HG02970 (cell line): ENCODE measurements around the gene SUGCT.

Experiments used
- ATAC-seq: cut with Tn5 transposase; IDR thresholded peaks from one replicate; pipeline ENCODE4 v1.9.1; 2021; ENCODE audit warnings: mild to moderate bottlenecking, moderate library complexity, moderate number of reproducible peaks; ENCODE audit not compliant: unreplicated experiment, low FRiP score

SUGCT gene

GRCh38 chr7:40746841-40747556 lies 612.2 kb downstream of the SUGCT start:
- ATAC-seq: no peak

DNA sequence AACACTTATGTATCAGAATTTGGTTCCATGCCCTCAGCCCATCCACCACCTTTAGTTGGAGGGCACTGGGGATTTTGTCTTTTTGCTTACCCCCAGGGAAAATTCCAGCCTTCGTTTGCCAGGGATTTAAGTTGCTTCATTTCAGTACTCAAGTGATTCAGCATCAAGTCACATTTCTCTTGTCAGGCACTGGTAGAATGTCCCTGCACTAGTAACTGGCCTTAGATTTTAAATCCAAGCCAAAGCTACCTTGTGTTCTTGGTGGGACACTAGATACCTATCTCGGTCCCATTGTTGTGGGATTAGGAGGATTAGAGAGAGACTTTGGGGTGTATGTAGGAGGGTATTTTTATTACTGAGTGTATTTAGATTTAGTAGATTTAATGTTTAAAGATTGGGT lies 613.1 kb downstream of the SUGCT start:
- ATAC-seq: no peak

DNA sequence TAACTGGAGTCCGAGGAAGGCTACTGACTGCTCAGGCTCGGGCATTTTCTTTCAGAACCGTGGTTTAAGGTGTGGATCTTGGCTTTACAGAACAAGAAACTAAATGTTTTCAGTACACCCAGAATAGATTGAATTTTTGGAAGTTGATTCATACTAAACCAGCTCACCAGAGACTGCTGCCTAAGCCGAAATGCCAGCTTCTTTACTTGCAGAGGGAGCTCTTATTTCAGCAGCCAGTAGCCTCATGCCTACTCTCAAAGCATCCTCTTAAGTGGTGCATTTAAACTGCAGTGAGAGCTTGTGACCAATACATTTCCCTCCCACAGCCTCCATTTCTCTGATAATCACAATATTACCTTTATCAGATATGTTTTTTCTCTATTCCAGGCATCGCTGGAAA lies 615.1 kb downstream of the SUGCT start:
- ATAC-seq: no peak

- no peak for ATAC-seq
Measured at GRCh38 chr7:40753455-40753854, 618.6 kb downstream of the SUGCT start.

DNA sequence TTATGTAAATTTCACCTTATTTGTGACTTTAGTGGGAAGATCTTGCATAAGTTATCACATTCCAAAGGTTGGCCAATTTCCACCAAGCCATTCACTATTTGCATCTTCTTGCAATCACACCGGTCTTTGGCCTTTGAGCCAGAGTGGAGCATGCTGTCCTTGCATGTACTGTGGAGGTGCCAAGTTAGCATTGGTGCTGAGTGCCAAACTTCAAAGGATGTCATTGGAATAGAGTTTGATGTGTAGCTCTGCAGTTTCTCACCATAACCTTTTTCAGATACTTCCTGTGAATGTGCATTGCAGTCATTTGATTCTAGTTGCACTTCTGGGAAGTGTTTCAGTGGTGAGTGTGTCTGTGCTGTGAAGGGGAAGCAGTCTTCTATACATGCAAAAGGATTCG lies 620.6 kb downstream of the SUGCT start:
- no peak for ATAC-seq

GRCh38 chr7:40757109-40757508 lies 622.3 kb downstream of the SUGCT start:
- ATAC-seq: no peak

DNA sequence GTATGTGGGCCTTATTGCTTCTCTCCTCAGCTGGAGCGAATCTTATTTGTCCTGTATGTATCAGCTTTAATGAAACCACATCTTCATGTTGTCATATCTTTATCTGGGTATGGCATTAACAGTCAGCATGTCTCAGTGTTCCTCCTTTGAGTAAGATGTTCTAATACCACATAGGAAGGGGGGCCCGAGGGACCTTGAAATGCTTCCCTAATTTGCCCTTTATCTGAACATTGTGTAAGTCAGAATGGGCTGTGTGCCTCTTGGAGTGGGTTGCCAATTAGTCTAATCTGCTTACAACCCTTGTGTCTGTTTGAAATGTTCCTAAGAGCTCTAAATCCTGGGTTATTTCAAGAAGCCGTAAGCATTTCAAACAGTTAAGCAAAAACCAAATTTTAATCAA lies 623.8 kb downstream of the SUGCT start:
- no peak for ATAC-seq

DNA sequence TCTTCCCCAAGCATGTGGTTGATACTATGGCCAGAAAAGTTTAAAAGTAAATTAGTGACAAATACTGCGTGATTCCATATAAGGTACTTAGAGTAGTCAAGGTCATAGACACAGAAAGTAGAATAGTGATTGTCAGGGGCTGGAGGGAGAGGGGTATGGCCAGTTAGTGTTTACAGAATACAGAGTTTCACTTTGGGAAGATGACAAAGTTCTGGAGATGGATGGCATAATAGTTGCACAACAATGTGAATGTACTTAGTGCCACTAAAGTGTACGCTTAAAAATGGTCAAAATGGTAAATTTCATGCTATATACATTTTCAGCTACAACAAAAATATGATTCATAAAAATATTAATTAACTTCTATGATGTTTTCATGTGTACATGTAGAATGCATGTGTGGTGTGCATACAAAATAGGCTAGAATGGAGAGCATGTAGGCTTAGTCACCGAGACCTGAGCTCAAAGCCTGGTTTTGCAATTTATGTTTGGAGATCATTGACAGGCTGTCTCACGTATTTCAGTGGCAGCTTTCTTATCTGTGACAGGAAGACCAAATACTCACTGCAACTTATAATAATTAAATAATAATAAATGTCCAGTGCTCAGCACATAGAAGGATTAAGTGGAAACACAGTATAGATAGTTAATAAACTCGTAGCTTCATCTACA lies 625.6 kb downstream of the SUGCT start:
- ATAC-seq: no peak

- no peak for ATAC-seq
Measured at GRCh38 chr7:40760987-40761386, 626.2 kb downstream of the SUGCT start.

DNA sequence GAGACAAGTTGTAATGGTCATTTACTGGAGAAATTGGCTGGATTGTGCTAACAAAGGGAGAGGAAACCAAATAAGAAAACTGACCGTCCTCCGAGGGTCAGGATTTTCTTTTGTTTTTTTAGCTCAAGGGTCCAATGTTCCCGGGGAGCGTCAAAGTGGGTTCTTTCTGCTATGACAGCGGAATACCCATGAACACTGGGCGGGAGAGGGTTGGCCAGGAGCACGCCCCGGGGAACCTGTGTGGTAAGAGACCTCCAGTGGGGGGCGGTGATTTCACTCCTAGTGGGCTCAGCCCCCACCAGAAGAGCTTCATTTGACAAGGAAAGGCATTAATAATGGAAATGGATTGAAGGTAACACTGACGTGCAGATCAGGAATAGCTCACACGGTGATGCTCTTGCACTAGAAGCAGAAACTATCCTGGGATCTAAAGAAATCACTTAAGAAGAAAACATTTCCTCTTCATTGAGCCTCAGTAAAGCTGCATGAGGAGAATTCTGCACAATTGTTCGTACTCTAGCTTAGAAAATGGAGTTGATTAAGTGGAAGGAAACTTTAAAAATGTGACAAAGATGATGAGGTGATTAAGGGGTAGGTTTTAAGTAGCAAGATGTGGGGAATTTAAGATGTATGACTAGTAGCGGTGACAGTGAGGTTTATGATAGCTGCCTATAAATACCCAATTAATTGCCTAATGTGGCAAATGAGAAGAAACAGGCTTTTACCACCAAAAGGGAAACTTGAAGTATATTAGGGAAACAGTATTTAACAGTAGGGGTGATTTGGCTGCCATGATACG lies 627.2 kb downstream of the SUGCT start:
- no peak for ATAC-seq

- no peak for ATAC-seq
Measured at GRCh38 chr7:40763319-40764287, 628.8 kb downstream of the SUGCT start.

DNA sequence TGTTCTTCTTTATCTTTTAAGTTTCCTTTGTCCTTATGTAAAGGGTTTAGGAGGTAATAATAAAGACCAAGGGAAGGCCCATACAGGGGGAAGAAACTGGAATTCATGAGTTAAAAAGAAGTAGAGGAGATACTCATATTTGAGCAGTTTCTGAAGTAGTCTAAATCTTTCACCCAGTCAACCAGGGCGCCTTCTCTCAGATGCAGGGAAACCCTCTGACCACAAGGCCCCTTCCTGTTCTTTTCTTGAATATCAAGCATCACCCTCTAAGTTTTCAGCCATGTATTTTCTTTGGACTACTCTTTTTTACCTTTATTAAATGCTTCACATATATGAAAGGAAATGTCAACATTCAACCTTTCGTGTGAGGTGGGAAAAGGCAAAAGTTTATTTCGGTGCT lies 630.8 kb downstream of the SUGCT start:
- ATAC-seq: no peak

DNA sequence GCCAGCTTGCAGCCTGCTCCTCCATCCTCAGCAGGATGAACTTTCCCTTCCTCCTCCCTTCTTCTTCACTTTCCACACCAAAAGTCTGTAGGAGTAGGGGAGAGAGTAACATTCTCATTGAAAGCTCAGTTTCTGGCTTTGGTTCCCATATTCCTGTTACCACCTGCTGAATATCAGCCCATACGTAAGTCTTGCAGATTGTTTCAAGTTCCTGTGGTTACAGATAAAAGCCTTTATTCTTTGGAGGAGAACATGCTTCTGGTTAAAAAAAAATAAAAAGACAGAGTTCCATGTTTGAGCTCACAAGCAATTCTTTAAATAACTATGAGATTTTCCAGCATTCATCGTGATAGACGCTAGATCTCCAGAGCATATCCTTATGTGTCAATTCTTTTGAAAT lies 637.3 kb downstream of the SUGCT start:
- ATAC-seq: no peak

GRCh38 chr7:40773656-40774055 lies 638.9 kb downstream of the SUGCT start:
- no peak for ATAC-seq

GRCh38 chr7:40775877-40776276 lies 641.1 kb downstream of the SUGCT start:
- no peak for ATAC-seq

- ATAC-seq: no peak
Measured at GRCh38 chr7:40777730-40778312, 643.0 kb downstream of the SUGCT start.

DNA sequence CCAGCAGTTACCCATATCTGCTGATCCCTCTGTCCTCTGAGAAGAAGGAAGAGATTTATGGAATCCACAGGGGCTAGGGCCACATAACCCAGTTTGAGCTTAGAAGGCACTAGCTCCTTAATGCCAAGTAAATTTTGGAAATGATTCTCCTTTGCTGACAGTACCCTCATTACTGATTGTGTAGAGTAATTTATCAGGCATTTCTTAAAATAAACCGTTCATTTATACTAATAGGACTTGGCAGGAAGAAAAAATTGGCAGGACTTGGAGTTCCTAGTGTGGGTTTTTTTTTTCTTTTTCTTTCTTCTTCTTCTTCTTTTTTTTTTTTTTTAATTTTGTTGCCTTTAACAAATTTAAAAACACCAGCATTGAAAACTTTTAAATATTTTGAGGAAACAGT lies 645.7 kb downstream of the SUGCT start:
- ATAC-seq: no peak

GRCh38 chr7:40782836-40783235 lies 648.0 kb downstream of the SUGCT start:
- ATAC-seq: no peak

DNA sequence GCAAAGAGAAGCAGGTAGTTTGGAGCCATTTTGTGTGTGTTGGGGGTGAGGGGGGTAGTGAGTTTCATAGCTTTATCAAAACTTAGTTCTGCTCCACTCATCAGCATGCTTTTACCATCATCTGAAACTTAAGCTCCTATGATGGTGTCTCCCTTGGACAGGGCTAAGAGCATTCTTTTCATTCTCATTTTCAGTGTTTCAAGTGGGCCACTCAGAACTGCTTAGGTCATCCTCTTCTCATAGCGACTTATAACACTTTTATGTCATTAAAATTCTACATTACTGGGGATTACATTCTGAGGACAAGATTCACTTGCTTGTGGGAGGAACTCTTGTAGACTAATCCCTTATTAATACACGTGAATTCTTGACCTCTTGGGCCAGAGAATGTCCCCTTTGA lies 649.4 kb downstream of the SUGCT start:
- no peak for ATAC-seq

GRCh38 chr7:40786909-40787308 lies 652.1 kb downstream of the SUGCT start:
- no peak for ATAC-seq
